NB4 (cell line): ENCODE results near the gene VGLL4.

ENCODE experiments used
- CTCF ChIP-seq: IDR thresholded peaks from one replicate; pipeline ENCODE4 v1.5.1; 2012; ENCODE audit warnings: low read depth, low read length
- POLR2A ChIP-seq: IDR thresholded peaks from 2 replicates; pipeline ENCODE4 v1.6.1; 2011; ENCODE audit warnings: mild to moderate bottlenecking; ENCODE audit not compliant: insufficient read length; ENCODE audit errors: extremely low read depth

- TF ChIP-seq POLR2A, result no peak
- no peak for TF ChIP-seq CTCF
Observed at GRCh38 chr3:11546657-11547302, 96.9 kb downstream of the VGLL4 start.
